GM19043 (cell line): ENCODE results near the gene TRIM3.
A peak's percentile ranks its signal among the peaks of the same experiment; 100 is the strongest.

Source experiments
- ATAC-seq: cut with Tn5 transposase; IDR thresholded peaks from one replicate; pipeline ENCODE4 v1.9.1; 2021; ENCODE audit warnings: low read depth; ENCODE audit not compliant: unreplicated experiment

The TRIM3 gene

GRCh38 chr11:6481012-6481923 lies 7.5 kb upstream of the TRIM3 start, which contains the start of the genes ARFIP2 and TIMM10B:
TSS of gene ARFIP2 (minus strand) at chr11:6481331. CDS start at chr11:6480421, 910 bp downstream.
TSS of gene TIMM10B (plus strand) at chr11:6481501. CDS start at chr11:6481517, 16 bp downstream.
- ATAC-seq = peak; percentile 99

GRCh38 chr11:6480299-6480914 lies 6.7 kb upstream of the TRIM3 start:
- no peak for ATAC-seq

DNA sequence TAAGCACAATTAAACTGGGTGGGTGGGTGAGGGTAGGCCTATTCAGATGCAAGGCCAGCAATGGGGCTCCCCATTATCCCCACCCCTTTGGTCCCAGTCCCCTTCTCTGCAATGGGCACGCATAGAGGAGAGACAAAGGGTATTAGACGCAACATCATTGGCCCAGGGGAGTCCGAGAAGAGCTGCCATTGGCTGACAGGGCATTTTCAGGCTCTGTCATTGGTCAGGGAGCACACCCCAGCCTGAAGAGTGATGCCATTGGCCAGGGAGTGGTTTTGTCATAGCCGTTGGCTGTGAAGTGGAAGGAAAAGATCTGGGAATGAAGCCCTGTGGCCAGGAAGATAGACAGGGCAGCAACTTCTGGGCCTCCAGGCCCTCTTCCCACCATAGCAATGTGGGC lies 2.8 kb upstream of the TRIM3 start:
- no peak for ATAC-seq

- no peak for ATAC-seq
These were observed 2.2 kb upstream of the TRIM3 start for GRCh38 chr11:6475936-6476335.

- no peak for ATAC-seq
These were observed 1.2 kb upstream of the TRIM3 start for GRCh38 chr11:6474806-6475500.

GRCh38 chr11:6474413-6474792 lies 662 bp upstream of the TRIM3 start:
- no peak for ATAC-seq

- ATAC-seq = no peak
These were observed 807 bp downstream of the TRIM3 start for GRCh38 chr11:6472934-6473333.

DNA sequence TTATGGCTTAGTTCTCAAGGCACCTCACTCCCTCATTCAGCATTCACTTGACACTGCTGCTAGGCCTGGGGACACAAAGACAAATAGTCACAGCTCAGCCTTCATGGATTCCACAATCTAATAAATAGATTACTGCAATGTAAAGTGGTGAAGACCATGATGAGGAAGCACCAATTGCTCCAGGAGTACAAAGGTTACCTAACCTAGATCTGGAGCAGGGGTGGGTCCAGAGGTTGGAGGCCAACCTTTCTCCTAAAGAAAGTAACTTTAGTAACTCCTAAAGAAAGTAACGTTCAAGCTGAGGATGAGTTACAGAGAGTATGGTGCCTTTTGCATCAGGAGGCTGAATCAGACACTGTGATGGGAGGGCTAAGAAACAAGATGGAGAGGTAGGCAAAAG lies 4.1 kb downstream of the TRIM3 start:
- ATAC-seq = no peak

GRCh38 chr11:6468712-6469495 lies 4.8 kb downstream of the TRIM3 start:
- ATAC-seq = peak; percentile 70

DNA sequence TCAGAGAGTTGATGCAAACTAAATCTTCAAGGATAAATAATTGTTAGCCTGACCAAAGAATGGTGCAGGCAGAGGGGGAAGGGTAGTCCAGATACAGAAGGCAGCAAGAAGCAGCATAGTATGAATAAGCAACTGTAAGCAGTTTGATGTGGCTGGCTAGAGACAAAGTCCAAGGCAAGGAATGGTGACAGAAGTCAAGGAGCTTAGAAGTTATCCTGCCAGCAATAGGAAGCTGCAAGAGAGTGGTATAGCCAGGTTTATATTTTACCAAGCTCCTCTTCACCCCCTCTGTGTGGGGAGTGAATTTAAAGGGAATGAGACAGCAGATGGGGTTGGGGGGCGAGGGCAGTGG lies 14.7 kb downstream of the TRIM3 start:
- ATAC-seq = no peak

DNA sequence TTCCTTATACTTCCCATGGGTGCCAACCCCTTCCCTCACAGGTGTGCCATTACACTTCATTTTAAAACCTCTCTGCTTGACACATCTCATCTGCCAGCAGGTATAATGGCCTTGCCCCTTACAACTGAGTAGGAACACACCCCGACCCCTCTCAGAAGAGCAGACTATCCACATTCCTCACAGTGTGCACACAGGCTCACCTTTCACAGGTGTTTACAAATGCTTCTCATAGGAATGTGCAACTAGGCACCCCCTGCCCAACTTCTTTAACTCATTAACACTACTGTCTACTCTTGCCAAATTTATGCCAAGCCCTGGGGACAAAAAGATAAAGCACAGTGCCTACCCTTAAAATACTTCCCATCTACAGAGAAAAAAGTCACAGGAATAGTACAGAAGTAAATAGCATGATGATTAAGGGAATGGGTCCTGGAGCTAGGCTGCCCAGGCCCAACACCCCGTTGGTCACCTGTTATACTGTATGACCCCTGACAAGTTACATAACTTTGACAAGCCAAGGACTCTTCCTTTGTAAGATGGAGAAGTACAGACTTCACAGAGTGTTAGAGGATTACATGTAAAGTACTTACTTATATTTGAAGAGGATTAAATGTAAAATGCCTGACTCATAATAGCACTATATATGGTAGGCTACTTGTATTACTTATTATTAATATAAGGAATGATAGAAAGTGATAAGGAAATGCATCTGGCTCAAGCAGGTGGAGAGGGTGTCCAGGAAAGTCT lies 15.2 kb downstream of the TRIM3 start:
- ATAC-seq = no peak

GRCh38 chr11:6457581-6458320 lies 16.0 kb downstream of the TRIM3 start:
- no peak for ATAC-seq

DNA sequence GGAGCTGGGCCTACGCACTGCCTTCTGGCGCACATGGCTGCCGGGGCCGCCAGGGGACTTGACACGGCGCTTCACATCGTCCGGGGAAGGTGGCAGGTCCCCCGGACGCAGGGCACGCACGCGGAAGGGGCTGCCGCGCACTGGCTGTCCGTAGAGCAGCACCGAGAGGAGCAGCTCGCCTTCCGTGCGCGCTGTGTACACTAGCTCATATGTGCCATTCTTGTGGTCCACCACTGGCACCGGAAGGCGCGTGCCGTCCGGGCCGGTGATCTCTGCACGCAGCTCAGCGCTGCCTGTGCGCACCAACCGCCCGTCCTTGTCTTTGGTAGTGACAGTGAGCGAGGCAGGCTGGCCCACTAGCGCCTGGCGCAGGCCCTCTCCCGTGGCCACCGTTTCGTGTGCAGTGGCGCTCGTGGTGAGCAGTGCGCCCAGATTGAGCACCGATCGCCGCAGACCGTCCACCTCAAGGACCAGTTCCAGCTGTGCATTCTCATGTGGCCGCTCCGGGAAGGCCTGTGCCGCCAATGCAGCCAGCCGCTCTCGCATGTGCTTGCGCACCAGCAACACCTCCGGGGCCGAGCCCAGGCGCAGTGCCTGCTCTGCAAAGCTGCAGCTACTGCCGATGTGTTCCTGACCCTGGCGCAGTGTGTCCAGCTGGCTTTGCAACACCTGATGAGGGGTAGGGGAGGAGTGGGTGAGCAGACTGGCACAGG lies 17.2 kb downstream of the TRIM3 start:
- no peak for ATAC-seq

DNA sequence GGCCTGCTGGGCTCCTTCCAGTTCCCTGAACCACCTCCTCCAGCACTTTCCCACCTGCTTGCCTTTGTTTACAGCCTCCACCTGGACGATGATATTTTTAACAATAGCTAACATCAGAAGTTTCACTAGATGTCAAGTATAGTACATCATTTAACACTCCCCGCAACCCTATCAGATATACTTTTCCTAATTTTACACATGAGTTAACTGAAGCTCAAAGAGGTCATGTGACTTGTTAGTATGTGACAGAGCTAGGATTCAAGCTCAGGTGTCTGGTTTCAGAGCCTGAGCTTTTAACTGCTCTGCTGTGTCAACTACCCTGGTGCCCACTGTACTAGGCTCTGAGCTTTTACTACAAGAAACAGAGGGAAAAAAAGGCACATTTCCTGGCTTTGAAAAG lies 18.7 kb downstream of the TRIM3 start:
- no peak for ATAC-seq

DNA sequence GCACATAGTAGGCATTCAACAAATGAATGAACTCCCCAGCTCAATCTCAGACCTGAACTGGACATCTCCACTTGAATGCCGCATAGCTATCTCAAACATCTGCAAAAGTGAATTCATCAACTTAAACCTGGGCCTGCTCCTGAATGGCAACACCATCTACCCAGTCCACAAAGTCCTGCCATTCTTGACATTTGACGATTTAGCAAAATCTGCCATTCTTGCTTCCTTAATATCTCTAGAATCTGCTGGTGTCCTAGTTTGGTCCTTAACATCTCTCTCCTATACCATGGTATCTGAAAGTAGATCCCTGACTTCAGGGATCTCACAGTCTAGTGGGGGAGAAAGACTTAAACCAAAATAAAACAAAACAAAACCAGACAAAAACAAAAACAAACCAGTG lies 20.6 kb downstream of the TRIM3 start:
- no peak for ATAC-seq

GRCh38 chr11:6452219-6452618 lies 21.5 kb downstream of the TRIM3 start:
- ATAC-seq = no peak

GRCh38 chr11:6448574-6448973 lies 25.2 kb downstream of the TRIM3 start:
- ATAC-seq = no peak

DNA sequence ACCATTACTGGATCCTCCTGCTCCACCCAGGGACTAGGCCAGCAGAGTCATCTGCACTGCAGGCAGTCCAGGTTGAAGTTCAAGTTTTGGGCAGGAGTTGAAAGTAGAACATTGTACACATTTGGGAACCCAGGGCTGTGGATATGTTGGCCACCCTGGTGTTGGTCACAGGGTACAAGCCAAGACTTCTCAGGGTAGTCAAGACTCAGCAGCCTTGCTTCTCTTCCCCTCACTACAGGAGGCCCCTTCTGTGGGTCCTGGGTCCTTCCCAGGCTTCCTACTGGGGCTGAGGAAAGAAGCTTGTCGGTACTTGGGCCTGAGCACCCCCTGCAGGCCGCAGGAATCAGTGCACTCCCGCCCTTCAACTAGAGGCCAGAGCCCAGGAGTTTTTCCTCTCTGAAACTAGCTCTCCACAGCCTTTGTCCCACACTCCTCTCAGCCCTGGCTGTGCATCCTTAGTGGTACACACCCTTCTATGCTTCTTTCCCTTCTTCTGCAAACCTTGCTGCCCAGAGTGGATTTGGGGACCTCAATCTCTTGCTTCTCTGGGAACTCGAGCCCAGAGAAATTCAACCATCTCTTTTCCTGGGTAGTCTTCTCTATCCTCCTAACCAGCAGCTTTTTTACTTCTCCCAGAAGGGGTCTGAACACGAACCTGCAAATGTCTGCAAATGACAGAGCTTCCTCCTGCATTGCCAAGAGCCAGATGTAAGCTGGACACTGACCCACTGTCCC lies 30.3 kb downstream of the TRIM3 start:
- ATAC-seq = peak; percentile 77
